Measurements from ENCODE around the gene NKAIN1. TPM values are rescaled to one million over a fixed set of nuclear protein-coding genes. Genes with fewer than 3 reads are reported as not detected.

Gene NKAIN1
- total RNA-seq, 4 donors from 2014 or later, result not detected

DNA sequence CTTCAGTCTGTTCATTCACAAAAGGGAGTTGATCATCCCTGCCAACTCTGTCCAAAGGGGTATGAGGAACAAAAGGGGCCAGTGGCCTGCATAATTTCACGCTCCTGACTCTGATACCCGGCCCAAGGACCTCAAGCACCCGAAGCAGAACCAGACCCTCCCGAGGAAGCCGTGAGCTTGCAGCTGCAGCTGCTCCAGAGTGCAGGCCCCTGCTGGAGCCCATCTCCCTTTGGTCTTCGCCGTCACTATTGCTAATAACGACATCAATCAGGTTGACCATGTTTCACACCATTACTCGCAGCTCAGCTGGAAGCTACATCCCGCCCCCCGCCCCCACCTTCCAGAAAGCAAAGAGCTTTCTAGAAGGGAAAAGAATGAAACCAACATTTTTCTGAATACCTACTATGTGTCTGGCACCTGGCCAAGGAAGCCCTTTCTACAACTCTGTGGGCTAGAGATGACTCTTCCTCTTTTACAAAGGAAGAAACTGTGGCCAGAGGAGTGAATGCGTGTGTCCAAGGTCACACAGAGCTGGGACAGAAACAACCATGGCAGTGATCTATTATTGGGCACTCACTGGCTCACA, 5.5 kb downstream of the NKAIN1 start:
- 59 to 60% methylated on average over 12 of the region's 12 CpGs for WGBS, 2 donors
- peaks cover 0 to 48% of the 10 kb centered on the region in 2 donors for H3K27me3 ChIP-seq
- H3K9me3 ChIP-seq, result no peaks in the 10 kb centered on the region
- TF ChIP-seq POLR2A (IDR thresholded peaks at IDR 0.05), result no peak
- no peak for TF ChIP-seq EP300 (IDR thresholded peaks at IDR 0.05)
- TF ChIP-seq, protein P1, sequence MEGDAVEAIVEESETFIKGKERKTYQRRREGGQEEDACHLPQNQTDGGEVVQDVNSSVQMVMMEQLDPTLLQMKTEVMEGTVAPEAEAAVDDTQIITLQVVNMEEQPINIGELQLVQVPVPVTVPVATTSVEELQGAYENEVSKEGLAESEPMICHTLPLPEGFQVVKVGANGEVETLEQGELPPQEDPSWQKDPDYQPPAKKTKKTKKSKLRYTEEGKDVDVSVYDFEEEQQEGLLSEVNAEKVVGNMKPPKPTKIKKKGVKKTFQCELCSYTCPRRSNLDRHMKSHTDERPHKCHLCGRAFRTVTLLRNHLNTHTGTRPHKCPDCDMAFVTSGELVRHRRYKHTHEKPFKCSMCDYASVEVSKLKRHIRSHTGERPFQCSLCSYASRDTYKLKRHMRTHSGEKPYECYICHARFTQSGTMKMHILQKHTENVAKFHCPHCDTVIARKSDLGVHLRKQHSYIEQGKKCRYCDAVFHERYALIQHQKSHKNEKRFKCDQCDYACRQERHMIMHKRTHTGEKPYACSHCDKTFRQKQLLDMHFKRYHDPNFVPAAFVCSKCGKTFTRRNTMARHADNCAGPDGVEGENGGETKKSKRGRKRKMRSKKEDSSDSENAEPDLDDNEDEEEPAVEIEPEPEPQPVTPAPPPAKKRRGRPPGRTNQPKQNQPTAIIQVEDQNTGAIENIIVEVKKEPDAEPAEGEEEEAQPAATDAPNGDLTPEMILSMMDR (IDR thresholded peaks at IDR 0.05), result no peak
- H3K27ac ChIP-seq, result no peak overlapping the region
- no peak overlapping the region for H3K4me3 ChIP-seq
- DNase-seq (ENCODE audit: low spot score in 2 of 2), result no peak
- peaks cover 0 to 8% (median 2%) of the 10 kb centered on the region in 4 donors for H3K4me1 ChIP-seq
- H3K36me3 ChIP-seq, result no peaks in the 10 kb centered on the region

DNA sequence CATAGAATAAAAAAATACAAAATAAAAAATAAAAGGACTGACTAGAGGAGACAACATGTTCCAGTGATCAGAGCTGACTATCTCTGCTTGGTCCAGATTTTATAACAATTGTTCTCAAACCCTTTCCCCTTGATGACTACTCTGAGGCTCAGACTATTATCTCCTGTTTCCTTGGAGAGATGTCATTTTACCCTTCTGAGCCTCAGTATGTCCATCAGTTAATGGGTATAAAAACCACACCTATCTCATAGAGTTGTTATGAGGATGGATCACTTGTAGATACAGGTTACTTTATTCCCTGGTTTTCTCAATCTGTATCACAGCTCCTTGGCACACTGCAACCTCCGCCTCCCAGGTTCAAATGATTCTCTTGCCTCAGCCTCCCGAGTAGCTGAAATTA, 7.0 kb downstream of the NKAIN1 start:
- Histone ChIP-seq H3K4me1 (no peaks in the 10 kb centered on the region), H3K27me3 (peaks cover 0 to 33% of the 10 kb centered on the region in 2 donors), H3K27ac (no peak overlapping the region), H3K4me3 (no peak overlapping the region), H3K36me3 (no peaks in the 10 kb centered on the region), H3K9me3 (no peaks in the 10 kb centered on the region)
- TF ChIP-seq EP300 (IDR thresholded peaks at IDR 0.05), result no peak
- TF ChIP-seq, protein P1 (IDR thresholded peaks at IDR 0.05), result no peak
- TF ChIP-seq POLR2A (IDR thresholded peaks at IDR 0.05), result no peak
- WGBS, 2 donors, result 93 to 95% methylated on average over 2 of the region's 2 CpGs
- no peak for DNase-seq (ENCODE audit: low spot score in 2 of 2)

DNA sequence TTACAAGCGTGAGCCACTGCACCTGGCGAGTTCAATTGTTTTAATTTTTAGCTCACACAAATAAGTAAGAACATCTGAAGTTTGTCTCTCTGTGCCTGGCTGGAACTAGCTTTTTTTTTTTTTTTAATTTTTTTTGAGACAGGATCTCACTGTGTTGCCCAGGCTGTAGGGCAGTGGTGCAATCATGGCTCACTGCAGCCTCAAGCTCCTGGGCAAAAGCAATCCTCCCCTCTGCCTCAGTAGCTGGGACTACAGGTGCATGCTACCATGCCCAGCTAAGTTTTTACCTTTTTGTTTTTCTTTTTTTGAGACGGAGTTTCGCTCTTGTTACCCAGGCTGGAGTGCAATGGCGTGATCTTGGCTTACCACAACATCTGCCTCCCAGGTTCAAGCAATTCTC, 7.9 kb downstream of the NKAIN1 start:
- H3K4me3 ChIP-seq, result no peak overlapping the region
- H3K36me3 ChIP-seq, result no peaks in the 10 kb centered on the region
- TF ChIP-seq, protein P1 (IDR thresholded peaks at IDR 0.05), result no peak
- TF ChIP-seq EP300 (IDR thresholded peaks at IDR 0.05) (no peak), POLR2A (IDR thresholded peaks at IDR 0.05) (no peak)
- H3K4me1 ChIP-seq, result no peaks in the 10 kb centered on the region
- H3K27ac ChIP-seq, result no peak overlapping the region
- no peaks in the 10 kb centered on the region for H3K9me3 ChIP-seq
- peaks cover 0 to 24% of the 10 kb centered on the region in 2 donors for H3K27me3 ChIP-seq
- 92 to 95% methylated on average over 5 of the region's 5 CpGs for WGBS, 2 donors
- no peak for DNase-seq (ENCODE audit: low spot score in 2 of 2)

DNA sequence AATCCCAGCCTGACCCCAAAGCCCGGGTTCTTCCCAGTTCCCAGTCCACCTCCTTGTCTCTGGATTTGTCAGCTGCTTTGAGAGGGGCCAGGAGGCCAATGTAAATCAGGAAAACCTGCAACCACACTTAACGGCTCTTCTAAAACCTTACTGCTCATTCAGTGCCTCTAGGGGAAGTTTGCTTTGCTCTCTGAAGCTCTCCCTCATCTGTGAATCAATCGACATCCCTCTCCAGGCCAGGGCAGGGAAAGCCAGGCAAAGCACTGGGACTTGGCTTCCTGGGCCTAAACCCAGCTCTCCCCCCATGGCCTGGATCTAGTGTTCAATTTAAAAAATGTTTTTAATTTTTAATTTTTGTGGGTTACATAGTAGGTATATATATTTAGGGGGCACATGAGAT, 9.3 kb downstream of the NKAIN1 start:
- Histone ChIP-seq H3K27me3 (peaks cover 0 to 10% of the 10 kb centered on the region in 2 donors), H3K4me1 (no peaks in the 10 kb centered on the region), H3K9me3 (no peaks in the 10 kb centered on the region), H3K4me3 (no peak overlapping the region), H3K27ac (no peak overlapping the region), H3K36me3 (no peaks in the 10 kb centered on the region)
- no peak for DNase-seq (ENCODE audit: low spot score in 2 of 2)
- WGBS, 2 donors, result 52% methylated on average over 3 of the region's 3 CpGs
- TF ChIP-seq POLR2A (IDR thresholded peaks at IDR 0.05), result no peak

DNA sequence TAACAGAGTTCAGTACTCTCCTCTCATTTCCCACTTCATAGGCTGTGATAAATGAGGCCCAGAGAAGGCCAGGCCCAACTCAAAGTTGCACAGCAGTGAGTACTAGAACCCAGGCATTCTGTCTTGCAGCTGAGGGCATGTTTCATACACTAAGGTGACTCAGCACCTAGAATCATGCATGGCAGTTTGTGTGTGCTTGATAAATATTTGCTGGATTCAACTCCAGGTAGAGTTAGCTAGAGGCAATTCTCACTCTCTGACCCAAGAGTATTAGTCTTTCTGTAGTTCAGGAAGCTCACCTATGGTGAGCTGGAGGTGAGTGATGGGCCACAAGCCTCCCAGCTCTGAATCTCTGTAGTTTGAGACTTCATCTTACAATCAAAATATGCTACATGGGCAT, 10.7 kb downstream of the NKAIN1 start:
- no peak overlapping the region for H3K27ac ChIP-seq
- DNase-seq (ENCODE audit: low spot score in 2 of 2), result no peak
- TF ChIP-seq, protein P1 (IDR thresholded peaks at IDR 0.05), result no peak
- TF ChIP-seq EP300 (IDR thresholded peaks at IDR 0.05), result no peak
- TF ChIP-seq POLR2A (IDR thresholded peaks at IDR 0.05), result no peak
- H3K27me3 ChIP-seq, result no peaks in the 10 kb centered on the region
- no peaks in the 10 kb centered on the region for H3K4me1 ChIP-seq
- H3K36me3 ChIP-seq, result no peaks in the 10 kb centered on the region
- H3K4me3 ChIP-seq, result no peak overlapping the region
- no peaks in the 10 kb centered on the region for H3K9me3 ChIP-seq
